ENCODE results near the gene PRKCB. TPM values are rescaled to one million over a fixed set of nuclear protein-coding genes. Genes with fewer than 3 reads are reported as not detected.

The PRKCB gene
- total and polyA plus RNA-seq, 4 donors: 1.6 to 9.4 (median 4.0) TPM

DNA sequence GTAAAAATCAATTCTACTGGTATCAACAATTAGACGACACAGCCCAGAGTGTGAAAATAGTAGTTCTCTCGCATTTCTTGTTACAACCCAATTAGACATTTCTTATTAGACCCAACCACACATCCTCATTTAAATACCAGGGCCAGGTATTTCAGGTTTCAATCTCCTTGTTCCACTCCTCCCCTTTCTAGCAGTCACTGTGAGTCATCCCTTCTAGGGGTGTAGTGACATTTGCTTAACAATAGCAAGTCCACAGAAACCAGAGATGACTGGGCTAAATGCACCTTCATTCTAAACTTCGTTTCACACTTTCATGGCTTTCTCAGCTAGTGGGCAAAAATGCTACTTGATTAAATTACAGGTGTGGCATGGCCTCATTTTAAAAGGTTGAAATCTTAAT is 303.5 kb downstream of the PRKCB start:
- Histone ChIP-seq H3K4me1 (ENCODE audit: control insufficient read depth in 4 of 4, insufficient read depth in 4 of 4, low read length in 3 of 4) (no peaks in the 10 kb centered on the region), H3K27ac (ENCODE audit: low read depth in 1 of 2, low read length in 2 of 2) (no peak overlapping the region), H3K9me3 (ENCODE audit: control insufficient read depth in 4 of 4, low read length in 3 of 4) (no peaks in the 10 kb centered on the region), H3K4me3 (ENCODE audit: low read depth in 1 of 3, low read length in 3 of 3) (no peak overlapping the region), H3K36me3 (ENCODE audit: control insufficient read depth in 4 of 4, insufficient read depth in 3 of 4, low read depth in 1 of 4, low read length in 3 of 4) (no peaks in the 10 kb centered on the region), H3K27me3 (ENCODE audit: control insufficient read depth in 4 of 4, insufficient read depth in 4 of 4, low read length in 3 of 4) (no peaks in the 10 kb centered on the region), H3K9ac (ENCODE audit: low read depth in 1 of 2, low read length in 2 of 2) (no peak overlapping the region)
- DNase-seq (ENCODE audit: low spot score): no peak
- 54% methylated on average over 3 of the region's 3 CpGs for WGBS
- TF ChIP-seq RAD21 (IDR thresholded peaks at IDR 0.05) (no peak), EGR1 (IDR thresholded peaks at IDR 0.05; ENCODE audit: low read depth in 2 of 2) (no peak), FOXA2 (IDR thresholded peaks at IDR 0.05) (no peak), NR2F2 (IDR thresholded peaks at IDR 0.05) (no peak), SP1 (IDR thresholded peaks at IDR 0.05) (no peak), HNF4A (conservative IDR thresholded peaks at IDR 0.05) (no peak), GABPA (IDR thresholded peaks at IDR 0.05 in 1 of 2, conservative IDR thresholded peaks at IDR 0.05 in 1 of 2) (no peak), RXRA (IDR thresholded peaks at IDR 0.05) (no peak), FOXA1 (IDR thresholded peaks at IDR 0.05) (no peak), HNF4G (IDR thresholded peaks at IDR 0.05) (no peak), TAF1 (conservative IDR thresholded peaks at IDR 0.05) (no peak), JUND (IDR thresholded peaks at IDR 0.05) (no peak), YY1 (IDR thresholded peaks at IDR 0.05) (no peak)
- TF ChIP-seq, protein P1, sequence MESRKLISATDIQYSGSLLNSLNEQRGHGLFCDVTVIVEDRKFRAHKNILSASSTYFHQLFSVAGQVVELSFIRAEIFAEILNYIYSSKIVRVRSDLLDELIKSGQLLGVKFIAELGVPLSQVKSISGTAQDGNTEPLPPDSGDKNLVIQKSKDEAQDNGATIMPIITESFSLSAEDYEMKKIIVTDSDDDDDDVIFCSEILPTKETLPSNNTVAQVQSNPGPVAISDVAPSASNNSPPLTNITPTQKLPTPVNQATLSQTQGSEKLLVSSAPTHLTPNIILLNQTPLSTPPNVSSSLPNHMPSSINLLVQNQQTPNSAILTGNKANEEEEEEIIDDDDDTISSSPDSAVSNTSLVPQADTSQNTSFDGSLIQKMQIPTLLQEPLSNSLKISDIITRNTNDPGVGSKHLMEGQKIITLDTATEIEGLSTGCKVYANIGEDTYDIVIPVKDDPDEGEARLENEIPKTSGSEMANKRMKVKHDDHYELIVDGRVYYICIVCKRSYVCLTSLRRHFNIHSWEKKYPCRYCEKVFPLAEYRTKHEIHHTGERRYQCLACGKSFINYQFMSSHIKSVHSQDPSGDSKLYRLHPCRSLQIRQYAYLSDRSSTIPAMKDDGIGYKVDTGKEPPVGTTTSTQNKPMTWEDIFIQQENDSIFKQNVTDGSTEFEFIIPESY (IDR thresholded peaks at IDR 0.05): no peak
- TF ChIP-seq, protein P2, sequence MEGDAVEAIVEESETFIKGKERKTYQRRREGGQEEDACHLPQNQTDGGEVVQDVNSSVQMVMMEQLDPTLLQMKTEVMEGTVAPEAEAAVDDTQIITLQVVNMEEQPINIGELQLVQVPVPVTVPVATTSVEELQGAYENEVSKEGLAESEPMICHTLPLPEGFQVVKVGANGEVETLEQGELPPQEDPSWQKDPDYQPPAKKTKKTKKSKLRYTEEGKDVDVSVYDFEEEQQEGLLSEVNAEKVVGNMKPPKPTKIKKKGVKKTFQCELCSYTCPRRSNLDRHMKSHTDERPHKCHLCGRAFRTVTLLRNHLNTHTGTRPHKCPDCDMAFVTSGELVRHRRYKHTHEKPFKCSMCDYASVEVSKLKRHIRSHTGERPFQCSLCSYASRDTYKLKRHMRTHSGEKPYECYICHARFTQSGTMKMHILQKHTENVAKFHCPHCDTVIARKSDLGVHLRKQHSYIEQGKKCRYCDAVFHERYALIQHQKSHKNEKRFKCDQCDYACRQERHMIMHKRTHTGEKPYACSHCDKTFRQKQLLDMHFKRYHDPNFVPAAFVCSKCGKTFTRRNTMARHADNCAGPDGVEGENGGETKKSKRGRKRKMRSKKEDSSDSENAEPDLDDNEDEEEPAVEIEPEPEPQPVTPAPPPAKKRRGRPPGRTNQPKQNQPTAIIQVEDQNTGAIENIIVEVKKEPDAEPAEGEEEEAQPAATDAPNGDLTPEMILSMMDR (IDR thresholded peaks at IDR 0.05; ENCODE audit: low read depth, low read length, missing input control): no peak
- TF ChIP-seq, protein P3, sequence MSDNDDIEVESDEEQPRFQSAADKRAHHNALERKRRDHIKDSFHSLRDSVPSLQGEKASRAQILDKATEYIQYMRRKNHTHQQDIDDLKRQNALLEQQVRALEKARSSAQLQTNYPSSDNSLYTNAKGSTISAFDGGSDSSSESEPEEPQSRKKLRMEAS (IDR thresholded peaks at IDR 0.05): no peak
- TF ChIP-seq, protein P4, sequence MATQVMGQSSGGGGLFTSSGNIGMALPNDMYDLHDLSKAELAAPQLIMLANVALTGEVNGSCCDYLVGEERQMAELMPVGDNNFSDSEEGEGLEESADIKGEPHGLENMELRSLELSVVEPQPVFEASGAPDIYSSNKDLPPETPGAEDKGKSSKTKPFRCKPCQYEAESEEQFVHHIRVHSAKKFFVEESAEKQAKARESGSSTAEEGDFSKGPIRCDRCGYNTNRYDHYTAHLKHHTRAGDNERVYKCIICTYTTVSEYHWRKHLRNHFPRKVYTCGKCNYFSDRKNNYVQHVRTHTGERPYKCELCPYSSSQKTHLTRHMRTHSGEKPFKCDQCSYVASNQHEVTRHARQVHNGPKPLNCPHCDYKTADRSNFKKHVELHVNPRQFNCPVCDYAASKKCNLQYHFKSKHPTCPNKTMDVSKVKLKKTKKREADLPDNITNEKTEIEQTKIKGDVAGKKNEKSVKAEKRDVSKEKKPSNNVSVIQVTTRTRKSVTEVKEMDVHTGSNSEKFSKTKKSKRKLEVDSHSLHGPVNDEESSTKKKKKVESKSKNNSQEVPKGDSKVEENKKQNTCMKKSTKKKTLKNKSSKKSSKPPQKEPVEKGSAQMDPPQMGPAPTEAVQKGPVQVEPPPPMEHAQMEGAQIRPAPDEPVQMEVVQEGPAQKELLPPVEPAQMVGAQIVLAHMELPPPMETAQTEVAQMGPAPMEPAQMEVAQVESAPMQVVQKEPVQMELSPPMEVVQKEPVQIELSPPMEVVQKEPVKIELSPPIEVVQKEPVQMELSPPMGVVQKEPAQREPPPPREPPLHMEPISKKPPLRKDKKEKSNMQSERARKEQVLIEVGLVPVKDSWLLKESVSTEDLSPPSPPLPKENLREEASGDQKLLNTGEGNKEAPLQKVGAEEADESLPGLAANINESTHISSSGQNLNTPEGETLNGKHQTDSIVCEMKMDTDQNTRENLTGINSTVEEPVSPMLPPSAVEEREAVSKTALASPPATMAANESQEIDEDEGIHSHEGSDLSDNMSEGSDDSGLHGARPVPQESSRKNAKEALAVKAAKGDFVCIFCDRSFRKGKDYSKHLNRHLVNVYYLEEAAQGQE (IDR thresholded peaks at IDR 0.05): no peak
- TF ChIP-seq, protein P5, sequence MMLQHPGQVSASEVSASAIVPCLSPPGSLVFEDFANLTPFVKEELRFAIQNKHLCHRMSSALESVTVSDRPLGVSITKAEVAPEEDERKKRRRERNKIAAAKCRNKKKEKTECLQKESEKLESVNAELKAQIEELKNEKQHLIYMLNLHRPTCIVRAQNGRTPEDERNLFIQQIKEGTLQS (IDR thresholded peaks at IDR 0.05): no peak
